Amniotic stem cell (primary cell): ENCODE data around the gene TP73.

Source experiments
- DNase-seq: peaks from one replicate; lab custom pipeline; 2025; lab: John Stamatoyannopoulos, UW

The TP73 gene

DNA sequence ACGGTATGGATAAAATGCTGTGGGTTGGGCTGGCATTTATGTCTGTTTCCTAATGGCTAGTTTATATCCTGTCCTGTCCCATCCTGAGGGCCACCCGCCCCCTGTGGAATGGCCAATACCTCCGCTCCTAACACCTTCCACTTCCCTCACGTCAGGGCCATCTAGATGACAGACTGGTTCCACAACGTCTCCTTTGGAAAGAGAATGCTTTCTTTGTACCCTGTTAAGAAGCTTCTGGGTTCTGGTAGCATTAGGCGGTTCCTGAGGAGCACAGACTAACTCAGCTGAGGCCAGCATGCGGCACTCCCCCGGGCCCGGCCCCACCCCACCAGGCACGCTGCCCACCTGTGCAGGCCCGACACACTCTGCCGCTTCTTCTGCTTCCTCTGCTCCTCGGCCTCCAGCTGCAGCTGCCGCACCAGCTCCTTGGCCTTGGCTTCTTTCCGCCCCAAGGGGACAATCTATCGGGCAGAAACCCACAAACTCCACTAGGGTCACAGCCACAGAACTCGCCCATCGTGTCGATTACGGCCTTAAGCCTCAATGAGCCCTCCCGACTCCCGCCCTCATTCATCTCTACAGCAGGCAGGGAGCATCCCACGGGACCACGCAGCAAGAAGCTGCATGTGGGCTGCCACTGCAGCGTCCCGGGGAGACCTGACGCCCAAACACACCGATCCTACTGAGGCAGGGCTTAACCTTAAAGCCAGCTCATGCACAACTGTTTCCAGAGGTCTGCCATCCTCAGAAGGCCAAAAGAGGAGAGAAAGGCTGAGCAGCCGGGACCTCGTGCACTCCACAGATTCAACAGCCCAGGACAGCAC, 131.5 kb downstream of the TP73 start:
- DNase-seq, result no peak

GRCh38 chr1:3785045-3785444, 132.7 kb downstream of the TP73 start:
- DNase-seq, result no peak

- DNase-seq, result no peak
These were observed 133.3 kb downstream of the TP73 start for GRCh38 chr1:3785456-3786157.
